Osteoblast (primary cell): ENCODE measurements around the gene PRKAG2. TPM values are rescaled to one million over a fixed set of nuclear protein-coding genes. Genes with fewer than 3 reads are reported as not detected.
A peak's percentile ranks its signal among the peaks of the same experiment; 100 is the strongest.

Source experiments
- DNase-seq: peaks from one replicate; pipeline ENCODE4 v3.0.0; 2011; ENCODE audit warnings: low spot score, mixed read lengths; ENCODE audit not compliant: insufficient read length; ENCODE audit errors: missing footprints
- H2AFZ ChIP-seq: 2 replicates; pipeline ENCODE4 v1.6.0; 2011; ENCODE audit warnings: mild to moderate bottlenecking, low read length
- H3K27ac ChIP-seq: 2 replicates; pipeline ENCODE4 v1.5.1; 2011; ENCODE audit warnings: mild to moderate bottlenecking, low read depth, low read length, moderate library complexity
- H3K27me3 ChIP-seq: 2 replicates; pipeline ENCODE4 v1.6.0; 2012; ENCODE audit warnings: mild to moderate bottlenecking, control low read depth, inconsistent platforms, low read length, moderate library complexity; ENCODE audit not compliant: insufficient read depth
- H3K36me3 ChIP-seq: 2 replicates; pipeline ENCODE4 v1.5.1; 2011; ENCODE audit warnings: mild to moderate bottlenecking, low read length, control low read depth, moderate library complexity; ENCODE audit not compliant: insufficient read depth
- H3K4me1 ChIP-seq: 2 replicates; pipeline ENCODE4 v1.5.1; 2011; ENCODE audit warnings: mild to moderate bottlenecking, low read length, control low read depth, moderate library complexity; ENCODE audit not compliant: insufficient read depth
- H3K4me2 ChIP-seq: 2 replicates; pipeline ENCODE4 v1.6.0; 2011; ENCODE audit warnings: mild to moderate bottlenecking, low read length; ENCODE audit not compliant: insufficient read depth
- H3K4me3 ChIP-seq: fragments of 200-600 bp; sonication (generic); 3 replicates; pipeline ENCODE4 v1.5.1; 2012; ENCODE audit warnings: mild to moderate bottlenecking, low read length, inconsistent platforms; ENCODE audit not compliant: insufficient read depth
- H3K79me2 ChIP-seq: 2 replicates; pipeline ENCODE4 v1.6.0; 2012; ENCODE audit warnings: mild to moderate bottlenecking, low read length, control low read depth, inconsistent platforms; ENCODE audit not compliant: insufficient read depth
- H3K9me3 ChIP-seq: 2 replicates; pipeline ENCODE4 v1.5.1; 2011; ENCODE audit warnings: low read depth, low read length, control low read depth
- H4K20me1 ChIP-seq: 2 replicates; pipeline ENCODE4 v1.6.0; 2012; ENCODE audit warnings: mild to moderate bottlenecking, low read length, control low read depth; ENCODE audit not compliant: insufficient read depth
- total RNA-seq: library from RNA; depleted of rRNA; stranded (reverse); fragments of >200 nt; gene quantifications from 2 replicates; pipeline ENCODE4 v1.2.3, GENCODE V29; 2012
- TF ChIP-seq, protein P1 (sequence below): IDR thresholded peaks from 2 replicates; pipeline ENCODE4 v1.5.1; 2011; ENCODE audit warnings: mild to moderate bottlenecking, low read depth, low read length, moderate library complexity; ENCODE audit errors: extremely low read depth

Gene PRKAG2
- total RNA-seq, 1 donor, result 20.6 TPM

DNA sequence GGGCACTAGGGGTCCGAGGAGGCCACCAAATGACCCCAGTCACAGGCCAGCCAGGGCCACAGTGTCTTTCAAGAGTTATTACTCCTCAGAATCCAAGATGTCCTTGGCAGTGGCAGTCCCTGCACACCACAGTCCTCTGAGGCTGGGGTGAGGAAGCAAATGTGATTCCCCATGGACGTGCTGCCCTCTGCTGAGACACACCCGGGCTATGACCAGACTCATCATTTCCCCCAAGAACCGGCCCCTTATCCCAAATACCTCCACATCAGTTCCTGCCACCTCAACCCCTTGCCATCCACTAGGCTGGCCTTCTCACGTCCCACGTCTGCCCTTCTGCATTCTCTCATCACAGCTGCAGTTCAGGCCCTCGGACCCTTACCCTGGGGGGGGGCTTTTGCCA lies 5.0 kb downstream of the PRKAG2 start:
- H3K4me1 ChIP-seq, result peaks cover 13% of the 10 kb centered on the region
- peaks cover 33% of the 10 kb centered on the region for H3K27me3 ChIP-seq
- no peaks in the 10 kb centered on the region for H3K9me3 ChIP-seq
- H3K79me2 ChIP-seq, result no peaks in the 10 kb centered on the region
- H3K4me2 ChIP-seq, result no peak overlapping the region
- no peak overlapping the region for H3K27ac ChIP-seq
- no peak overlapping the region for H3K4me3 ChIP-seq
- H2AFZ ChIP-seq, result no peak overlapping the region
- TF ChIP-seq, protein P1, sequence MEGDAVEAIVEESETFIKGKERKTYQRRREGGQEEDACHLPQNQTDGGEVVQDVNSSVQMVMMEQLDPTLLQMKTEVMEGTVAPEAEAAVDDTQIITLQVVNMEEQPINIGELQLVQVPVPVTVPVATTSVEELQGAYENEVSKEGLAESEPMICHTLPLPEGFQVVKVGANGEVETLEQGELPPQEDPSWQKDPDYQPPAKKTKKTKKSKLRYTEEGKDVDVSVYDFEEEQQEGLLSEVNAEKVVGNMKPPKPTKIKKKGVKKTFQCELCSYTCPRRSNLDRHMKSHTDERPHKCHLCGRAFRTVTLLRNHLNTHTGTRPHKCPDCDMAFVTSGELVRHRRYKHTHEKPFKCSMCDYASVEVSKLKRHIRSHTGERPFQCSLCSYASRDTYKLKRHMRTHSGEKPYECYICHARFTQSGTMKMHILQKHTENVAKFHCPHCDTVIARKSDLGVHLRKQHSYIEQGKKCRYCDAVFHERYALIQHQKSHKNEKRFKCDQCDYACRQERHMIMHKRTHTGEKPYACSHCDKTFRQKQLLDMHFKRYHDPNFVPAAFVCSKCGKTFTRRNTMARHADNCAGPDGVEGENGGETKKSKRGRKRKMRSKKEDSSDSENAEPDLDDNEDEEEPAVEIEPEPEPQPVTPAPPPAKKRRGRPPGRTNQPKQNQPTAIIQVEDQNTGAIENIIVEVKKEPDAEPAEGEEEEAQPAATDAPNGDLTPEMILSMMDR, result peak; percentile 10
- no peaks in the 10 kb centered on the region for H4K20me1 ChIP-seq
- DNase-seq, result no peak
- no peaks in the 10 kb centered on the region for H3K36me3 ChIP-seq

DNA sequence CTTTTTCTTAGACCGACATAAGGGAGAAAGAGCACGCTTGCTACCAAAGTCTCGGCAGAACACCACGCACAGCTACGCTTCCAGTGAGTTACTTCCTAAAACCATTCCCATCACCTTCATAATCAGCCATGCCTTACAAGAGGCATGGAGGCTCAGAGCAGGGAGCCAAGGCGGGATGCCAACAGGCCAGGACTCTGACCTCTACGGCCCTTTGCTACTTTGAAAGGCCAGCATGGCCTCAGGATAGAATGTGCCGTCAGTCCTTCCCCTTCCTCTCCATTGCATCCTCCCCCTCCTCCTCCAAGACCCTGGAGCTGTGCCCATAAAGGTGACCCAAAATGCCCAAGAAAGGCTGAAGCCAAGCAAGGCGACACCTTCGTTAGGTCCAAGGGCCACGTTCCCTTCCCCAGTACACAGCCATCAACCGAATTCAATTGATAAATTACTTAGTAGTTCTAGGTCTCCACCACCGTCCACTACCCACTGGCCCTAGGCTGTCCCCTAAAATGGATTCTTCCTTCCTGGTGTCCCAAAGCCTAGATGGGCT lies 5.7 kb downstream of the PRKAG2 start:
- peaks cover 26% of the 10 kb centered on the region for H3K27me3 ChIP-seq
- H3K4me3 ChIP-seq, result no peak overlapping the region
- no peak overlapping the region for H3K4me2 ChIP-seq
- peaks cover 7% of the 10 kb centered on the region for H3K4me1 ChIP-seq
- no peaks in the 10 kb centered on the region for H3K9me3 ChIP-seq
- H3K36me3 ChIP-seq, result no peaks in the 10 kb centered on the region
- TF ChIP-seq, protein P1, result no peak
- DNase-seq, result no peak
- H3K27ac ChIP-seq, result no peak overlapping the region
- no peaks in the 10 kb centered on the region for H3K79me2 ChIP-seq
- no peaks in the 10 kb centered on the region for H4K20me1 ChIP-seq
- H2AFZ ChIP-seq, result no peak overlapping the region

DNA sequence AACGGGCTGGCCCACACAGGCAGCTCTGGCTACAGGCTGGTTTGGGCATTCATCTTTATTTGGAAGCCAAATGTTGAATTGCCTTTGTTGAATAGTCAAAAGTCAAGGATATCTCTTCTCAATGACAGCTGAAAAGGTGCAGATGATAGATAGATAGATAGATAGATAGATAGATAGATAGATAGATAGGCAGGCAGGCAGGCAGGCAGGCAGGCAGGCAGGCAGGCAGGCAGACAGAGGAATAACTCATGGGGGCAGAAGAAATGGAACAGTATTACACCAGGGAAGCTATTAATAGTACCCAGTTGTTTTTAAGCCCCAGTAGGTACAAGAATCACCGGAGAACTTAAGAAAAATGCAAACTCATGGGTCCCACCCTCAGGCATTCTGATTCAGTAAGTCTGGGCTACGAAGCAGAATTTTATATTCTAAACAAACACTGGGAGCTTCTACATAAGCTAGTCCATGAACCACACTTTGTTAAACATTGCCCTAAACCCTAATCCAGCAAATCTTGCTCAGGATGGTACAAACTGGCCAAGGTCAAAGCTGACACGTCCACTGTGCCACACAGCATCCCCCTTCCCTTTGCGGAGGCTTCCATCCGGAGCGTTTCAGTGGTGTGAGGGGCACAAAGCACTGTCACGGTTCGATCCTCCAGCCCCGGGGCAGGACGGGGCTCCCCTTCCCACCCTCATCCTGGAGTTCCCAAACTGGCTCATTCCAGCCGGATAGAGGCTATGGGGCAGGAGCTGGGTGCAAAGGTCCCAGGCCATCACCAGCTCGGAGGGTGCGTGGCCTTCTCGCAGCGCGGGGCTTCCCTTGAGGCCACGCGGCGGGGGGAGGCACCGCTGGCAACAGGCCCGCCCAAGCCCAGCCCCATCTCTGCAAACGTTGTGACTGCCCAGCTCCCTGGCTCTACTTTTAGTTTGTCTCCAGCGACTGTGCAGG lies 6.7 kb downstream of the PRKAG2 start:
- no peak overlapping the region for H3K4me2 ChIP-seq
- H3K27ac ChIP-seq, result no peak overlapping the region
- no peak overlapping the region for H3K4me3 ChIP-seq
- no peak for DNase-seq
- TF ChIP-seq, protein P1, result no peak
- no peaks in the 10 kb centered on the region for H4K20me1 ChIP-seq
- no peaks in the 10 kb centered on the region for H3K36me3 ChIP-seq
- H3K79me2 ChIP-seq, result no peaks in the 10 kb centered on the region
- peaks cover 2% of the 10 kb centered on the region for H3K4me1 ChIP-seq
- peaks cover 18% of the 10 kb centered on the region for H3K27me3 ChIP-seq
- no peak overlapping the region for H2AFZ ChIP-seq
- H3K9me3 ChIP-seq, result no peaks in the 10 kb centered on the region

DNA sequence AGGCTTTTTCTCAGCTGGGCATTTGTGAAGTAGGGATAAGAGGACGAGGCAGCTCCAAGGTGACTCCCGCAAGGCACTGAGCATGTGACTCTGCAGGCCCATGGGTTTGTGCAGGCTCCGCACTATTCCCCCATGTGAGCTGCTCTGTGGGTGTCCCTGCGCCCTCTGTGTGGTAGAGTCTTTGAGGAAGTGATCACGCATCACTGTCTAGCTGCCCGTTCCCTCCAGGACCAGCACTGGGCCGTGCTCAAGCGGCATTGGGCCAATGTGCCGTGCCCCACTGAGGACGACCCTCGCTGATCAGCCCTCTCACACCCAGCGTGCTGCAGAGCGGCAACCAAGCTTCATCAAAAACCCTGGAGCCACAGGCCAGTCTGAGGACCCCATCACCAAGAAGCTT lies 7.5 kb downstream of the PRKAG2 start:
- no peaks in the 10 kb centered on the region for H3K9me3 ChIP-seq
- no peak for DNase-seq
- H3K27ac ChIP-seq, result no peak overlapping the region
- H4K20me1 ChIP-seq, result no peaks in the 10 kb centered on the region
- H3K27me3 ChIP-seq, result peaks cover 13% of the 10 kb centered on the region
- H2AFZ ChIP-seq, result no peak overlapping the region
- no peaks in the 10 kb centered on the region for H3K79me2 ChIP-seq
- TF ChIP-seq, protein P1, result no peak
- no peaks in the 10 kb centered on the region for H3K4me1 ChIP-seq
- H3K36me3 ChIP-seq, result no peaks in the 10 kb centered on the region
- H3K4me2 ChIP-seq, result no peak overlapping the region
- H3K4me3 ChIP-seq, result no peak overlapping the region
